ENCODE data around the gene ADAM29. TPM values are rescaled to one million over a fixed set of nuclear protein-coding genes. Genes with fewer than 3 reads are reported as not detected.

Gene ADAM29
- total and polyA plus RNA-seq, 8 donors: not detected

DNA sequence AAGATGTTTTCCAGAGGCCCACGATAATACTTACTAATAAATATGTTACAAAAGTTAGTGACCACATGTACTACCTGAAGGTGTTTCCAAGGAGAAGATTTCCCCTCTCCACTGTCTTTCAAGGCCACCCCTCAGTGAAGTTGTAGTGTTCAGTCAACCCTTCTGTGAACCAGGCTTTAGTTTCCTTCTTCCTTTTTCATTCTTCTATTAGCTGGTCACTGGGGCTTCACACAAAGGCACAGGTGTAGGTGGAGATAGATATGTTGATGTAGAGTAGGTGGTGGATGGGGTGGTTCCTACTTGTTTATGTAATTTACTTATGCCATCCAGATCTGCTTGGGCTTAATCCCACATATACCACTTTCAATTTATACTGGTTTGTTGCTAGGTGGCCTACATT lies 43.3 kb upstream of the ADAM29 start:
- Histone ChIP-seq H3K27me3 (no peaks in the 10 kb centered on the region), H3K27ac (no peak overlapping the region), H3K4me3 (no peak overlapping the region), H3K36me3 (no peaks in the 10 kb centered on the region), H3K4me1 (no peaks in the 10 kb centered on the region), H3K9me3 (no peaks in the 10 kb centered on the region)
- 44 to 61% methylated on average over 1 of the region's 1 CpG for WGBS, 2 donors
- FAIRE-seq: no peak
- DNase-seq: no peak
- TF ChIP-seq, protein P1, sequence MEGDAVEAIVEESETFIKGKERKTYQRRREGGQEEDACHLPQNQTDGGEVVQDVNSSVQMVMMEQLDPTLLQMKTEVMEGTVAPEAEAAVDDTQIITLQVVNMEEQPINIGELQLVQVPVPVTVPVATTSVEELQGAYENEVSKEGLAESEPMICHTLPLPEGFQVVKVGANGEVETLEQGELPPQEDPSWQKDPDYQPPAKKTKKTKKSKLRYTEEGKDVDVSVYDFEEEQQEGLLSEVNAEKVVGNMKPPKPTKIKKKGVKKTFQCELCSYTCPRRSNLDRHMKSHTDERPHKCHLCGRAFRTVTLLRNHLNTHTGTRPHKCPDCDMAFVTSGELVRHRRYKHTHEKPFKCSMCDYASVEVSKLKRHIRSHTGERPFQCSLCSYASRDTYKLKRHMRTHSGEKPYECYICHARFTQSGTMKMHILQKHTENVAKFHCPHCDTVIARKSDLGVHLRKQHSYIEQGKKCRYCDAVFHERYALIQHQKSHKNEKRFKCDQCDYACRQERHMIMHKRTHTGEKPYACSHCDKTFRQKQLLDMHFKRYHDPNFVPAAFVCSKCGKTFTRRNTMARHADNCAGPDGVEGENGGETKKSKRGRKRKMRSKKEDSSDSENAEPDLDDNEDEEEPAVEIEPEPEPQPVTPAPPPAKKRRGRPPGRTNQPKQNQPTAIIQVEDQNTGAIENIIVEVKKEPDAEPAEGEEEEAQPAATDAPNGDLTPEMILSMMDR (IDR thresholded peaks at IDR 0.05): no peak
- ATAC-seq: no peak
- intact Hi-C loops (cut with DNase I): no loop called here

- TF ChIP-seq, protein P1 (IDR thresholded peaks at IDR 0.05): no peak
- intact Hi-C loops (cut with DNase I): no loop called here
- H3K36me3 ChIP-seq: no peaks in the 10 kb centered on the region
- peaks cover 0 to 3% (median 0%) of the 10 kb centered on the region in 4 donors for H3K27me3 ChIP-seq
- FAIRE-seq: no peak
- H3K27ac ChIP-seq: no peak overlapping the region
- DNase-seq: no peak
- H3K9me3 ChIP-seq: no peaks in the 10 kb centered on the region
- WGBS, 2 donors: 45 to 67% methylated on average over 7 of the region's 7 CpGs
- ATAC-seq: no peak
- H3K4me3 ChIP-seq: no peak overlapping the region
- no peaks in the 10 kb centered on the region for H3K4me1 ChIP-seq
Measured at GRCh38 chr4:174880001-174880400, 38.2 kb upstream of the ADAM29 start.

DNA sequence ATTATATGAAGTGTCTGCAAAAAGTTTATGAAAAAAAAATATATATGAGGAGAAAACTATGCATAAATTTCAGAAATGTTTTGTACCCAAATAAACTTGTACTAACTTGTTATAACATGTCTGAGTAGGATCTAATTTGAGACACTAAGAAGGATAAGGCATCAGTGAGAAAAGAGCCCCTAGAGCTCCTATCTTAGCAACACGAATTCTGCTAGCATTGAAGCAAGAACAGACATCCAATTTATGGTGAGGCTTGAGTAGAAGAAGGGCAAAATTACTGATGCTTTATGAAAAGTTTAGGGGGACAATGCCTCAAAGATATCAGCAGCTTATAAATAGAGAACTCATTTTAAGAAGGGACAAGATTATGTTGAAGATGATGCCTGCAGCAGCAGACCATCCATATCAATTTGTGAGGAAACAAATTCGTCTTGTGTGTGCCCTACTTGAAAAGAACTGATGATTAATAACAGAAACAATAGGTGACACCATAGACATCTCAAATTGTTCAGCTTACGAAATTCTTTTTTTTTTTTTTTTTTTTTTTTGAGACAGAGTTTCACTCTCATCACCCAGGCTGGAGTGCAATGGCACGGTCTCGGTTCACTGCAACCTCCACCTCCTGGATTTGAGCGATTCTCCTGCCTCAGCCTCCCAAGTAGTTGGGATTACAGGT lies 35.7 kb upstream of the ADAM29 start:
- WGBS, 2 donors: 59 to 65% methylated on average over 6 of the region's 6 CpGs
- no peaks in the 10 kb centered on the region for H3K9me3 ChIP-seq
- no peak overlapping the region for H3K27ac ChIP-seq
- H3K4me1 ChIP-seq: no peaks in the 10 kb centered on the region
- no peak overlapping the region for H3K4me3 ChIP-seq
- DNase-seq: no peak
- no peak for ATAC-seq
- TF ChIP-seq, protein P1 (IDR thresholded peaks at IDR 0.05): no peak
- H3K36me3 ChIP-seq: no peaks in the 10 kb centered on the region
- intact Hi-C loops (cut with DNase I): no loop called here
- peaks cover 0 to 3% (median 0%) of the 10 kb centered on the region in 4 donors for H3K27me3 ChIP-seq
- FAIRE-seq: no peak

- no peak overlapping the region for H3K4me3 ChIP-seq
- H3K27me3 ChIP-seq: no peaks in the 10 kb centered on the region
- DNase-seq (no peak), FAIRE-seq (no peak), ATAC-seq (no peak)
- H3K27ac ChIP-seq: no peak overlapping the region
- H3K36me3 ChIP-seq: no peaks in the 10 kb centered on the region
- intact Hi-C loops (cut with DNase I): no loop called here
- TF ChIP-seq, protein P1 (IDR thresholded peaks at IDR 0.05): no peak
- no peaks in the 10 kb centered on the region for H3K4me1 ChIP-seq
- H3K9me3 ChIP-seq: no peaks in the 10 kb centered on the region
Measured at GRCh38 chr4:174907508-174907907, 10.7 kb upstream of the ADAM29 start.

GRCh38 chr4:174910271-174910670 lies 7.9 kb upstream of the ADAM29 start:
- TF ChIP-seq, protein P1 (IDR thresholded peaks at IDR 0.05): no peak
- no peaks in the 10 kb centered on the region for H3K36me3 ChIP-seq
- H3K4me3 ChIP-seq: no peak overlapping the region
- no peak for ATAC-seq
- WGBS, 2 donors: 32 to 61% methylated on average over 1 of the region's 1 CpG
- no peak for FAIRE-seq
- no peaks in the 10 kb centered on the region for H3K9me3 ChIP-seq
- H3K4me1 ChIP-seq: no peaks in the 10 kb centered on the region
- intact Hi-C loops (cut with DNase I): no loop called here
- DNase-seq: no peak
- H3K27ac ChIP-seq: no peak overlapping the region
- H3K27me3 ChIP-seq: no peaks in the 10 kb centered on the region

All from pancreas (tissue), 10 donors.